Breast epithelium (tissue), 3 donors: ENCODE measurements around the gene NPSR1.

Source experiments
- CTCF ChIP-seq, 3 donors: fragments of 450-650 bp; IDR thresholded peaks; one replicate each; pipeline ENCODE4 v1.5.1; 2016 to 2017; ENCODE audit warnings: antibody characterized with exemption in 3 of 3, mild to moderate bottlenecking in 3 of 3, moderate library complexity in 3 of 3
- POLR2AphosphoS5 ChIP-seq, 3 donors: sonication (generic); formaldehyde crosslinking; IDR thresholded peaks; one replicate each; pipeline ENCODE4 v1.6.1; 2017; ENCODE audit warnings: antibody characterized with exemption in 3 of 3

GRCh38 chr7:34838329-34838728 lies 180.3 kb downstream of the NPSR1 start:
- TF ChIP-seq POLR2AphosphoS5 (IDR thresholded peaks at IDR 0.05) (no peak), CTCF (IDR thresholded peaks at IDR 0.05) (no peak)
